PC-9 (cell line): Measurements from ENCODE around the gene CHRD.

Experiments
- CTCF ChIP-seq: fragments of 200-600 bp; sonication (generic); conservative IDR thresholded peaks from 2 replicates; pipeline ENCODE4 v1.6.1; 2017; ENCODE audit warnings: mixed run types, antibody characterized with exemption, mild to moderate bottlenecking, moderate library complexity
- EZH2 ChIP-seq: fragments of 200-600 bp; sonication (generic); IDR thresholded peaks from 2 replicates; pipeline ENCODE4 v1.8.0; 2017; ENCODE audit warnings: antibody characterized with exemption, low read depth

DNA sequence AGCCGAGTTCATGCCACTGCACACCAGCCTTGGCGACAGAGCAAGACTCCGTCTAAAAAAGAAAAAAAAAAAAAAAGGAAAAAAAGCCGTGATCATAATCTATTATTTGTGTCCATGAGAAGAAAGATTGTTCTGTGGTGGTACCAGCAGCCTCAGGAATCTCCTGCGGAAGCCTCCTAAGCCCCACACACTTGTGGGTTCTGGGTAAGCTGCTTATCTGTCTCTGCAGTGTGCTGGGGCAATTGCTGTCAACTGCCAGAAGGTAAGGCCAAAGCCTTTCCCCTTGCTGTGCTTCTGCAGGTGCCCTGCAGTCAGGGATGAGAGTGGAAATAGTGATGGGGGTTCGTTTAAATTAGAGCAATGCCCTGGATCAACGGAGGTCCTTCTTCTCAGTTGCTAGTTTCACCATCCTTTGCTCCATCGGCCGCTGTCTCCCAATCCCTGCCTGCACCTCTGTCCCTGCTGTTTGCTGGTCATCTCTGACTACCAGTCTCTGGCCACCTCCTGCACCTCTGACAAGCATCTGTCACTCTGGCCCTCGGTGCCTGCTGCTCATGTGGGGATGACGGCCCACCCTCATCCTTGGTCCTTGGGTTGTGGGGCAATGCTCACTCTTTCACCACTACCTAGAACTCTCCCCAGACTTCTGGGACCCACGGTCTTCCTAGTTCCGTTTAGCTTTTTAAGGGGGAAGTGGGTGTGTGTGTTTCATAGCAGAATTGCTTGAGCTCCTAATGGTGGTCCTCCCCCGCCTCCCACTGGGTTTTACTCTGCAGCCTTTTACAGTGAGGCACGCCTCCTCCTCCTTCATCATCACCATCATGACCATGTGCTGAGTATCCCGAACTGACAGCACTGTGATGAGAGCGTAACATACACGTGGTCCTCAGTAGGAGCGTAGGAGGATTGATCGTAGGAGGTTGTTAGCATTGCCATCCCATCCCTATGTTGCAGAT is 25.5 kb downstream of the CHRD start:
- TF ChIP-seq CTCF: no peak
- TF ChIP-seq EZH2: no peak
